Endothelial cell of umbilical vein (primary cell): Measurements from ENCODE around the gene ASCL5. TPM values are rescaled to one million over a fixed set of nuclear protein-coding genes. Genes with fewer than 3 reads are reported as not detected.

ENCODE experiments used
- BruUV-seq: library from RNA; stranded (reverse); fragments of 400-500 nt; replicated peaks from 2 replicates; lab custom pipeline; 2021; lab: Mats Ljungman, UMichigan
- CTCF ChIA-PET: fragments of 300-600, 350-600 bp; sonication (Branson Sonifier 250); formaldehyde crosslinking; loops from one replicate; lab custom pipeline; 2021; ENCODE audit warnings: antibody characterized with exemption, inconsistent platforms; lab: Charles Lee
- POLR2A ChIA-PET: fragments of 300-600, 350-600 bp; sonication (Branson Sonifier 250); formaldehyde crosslinking; loops from one replicate; lab custom pipeline; 2021; ENCODE audit warnings: antibody characterized with exemption, inconsistent platforms; lab: Charles Lee
- DNase-seq: peaks from one replicate; pipeline ENCODE4 v3.0.0-alpha.2; 2011; ENCODE audit warnings: low read depth, low spot score
- FAIRE-seq: peaks from 2 replicates; lab custom pipeline; 2011; peaks lifted over from hg19 to GRCh38; lab: Jason Lieb, UNC
- H2AFZ ChIP-seq: 2 replicates; pipeline ENCODE4 v1.6.0; 2012; ENCODE audit warnings: low read depth, low read length, control low read depth, inconsistent platforms
- H3K27ac ChIP-seq: 2 replicates; pipeline ENCODE4 v1.5.1; 2011; ENCODE audit warnings: low read depth, mild to moderate bottlenecking, control low read depth, low read length, moderate library complexity; ENCODE audit not compliant: insufficient read depth
- H3K27me3 ChIP-seq, 2 experiments: 2 replicates each; pipeline versions ENCODE4 v1.6.0 to v1.6.1; 2011; ENCODE audit warnings: low read length in 2 of 2, mixed read lengths in 1 of 2; ENCODE audit not compliant: control insufficient read depth in 2 of 2, insufficient read depth in 2 of 2
- H3K36me3 ChIP-seq, 2 experiments: 2 replicates in 1 of 2; 3 replicates in 1 of 2; pipeline ENCODE4 v1.5.1; 2011; ENCODE audit warnings: low read length in 2 of 2, mild to moderate bottlenecking in 1 of 2, moderate library complexity in 1 of 2; ENCODE audit not compliant: control insufficient read depth in 2 of 2, insufficient read depth in 2 of 2; ENCODE audit errors: extremely low read depth in 1 of 2
- H3K4me1 ChIP-seq: 3 replicates; pipeline ENCODE4 v1.5.1; 2011; ENCODE audit warnings: mild to moderate bottlenecking, low read length; ENCODE audit not compliant: control insufficient read depth, insufficient read depth; ENCODE audit errors: extremely low read depth
- H3K4me2 ChIP-seq: 2 replicates; pipeline ENCODE4 v1.6.1; 2011; ENCODE audit warnings: low read length, control low read depth, mixed read lengths; ENCODE audit not compliant: insufficient read depth
- H3K4me3 ChIP-seq, 3 experiments: fragments of 200-600 bp in 1 of 3; sonication (generic), shearing (Covaris generic) in 1 of 3; replicated peaks in 1 of 3; 2 replicates each; pipeline ENCODE4 v1.5.1; 2011 to 2016; ENCODE audit warnings: control low read depth in 3 of 3, low read length in 3 of 3, mild to moderate bottlenecking in 2 of 3, inconsistent platforms in 1 of 3, low read depth in 1 of 3, moderate library complexity in 1 of 3; ENCODE audit not compliant: insufficient read depth in 1 of 3
- H3K79me2 ChIP-seq: 2 replicates; pipeline ENCODE4 v1.6.0; 2012; ENCODE audit warnings: low read length, inconsistent platforms; ENCODE audit not compliant: control insufficient read depth, insufficient read depth
- H3K9ac ChIP-seq: replicated peaks from 2 replicates; pipeline ENCODE3; 2011; ENCODE audit warnings: low read length, control low read depth; ENCODE audit not compliant: insufficient read depth; ENCODE audit errors: extremely low read depth
- H3K9me1 ChIP-seq: replicated peaks from 3 replicates; pipeline ENCODE4 v1.6.0; 2011; ENCODE audit warnings: mild to moderate bottlenecking, low read length; ENCODE audit not compliant: control insufficient read depth, insufficient read depth; ENCODE audit errors: extremely low read depth
- H3K9me3 ChIP-seq: replicated peaks from 2 replicates; pipeline ENCODE4 v1.5.1; 2012; ENCODE audit warnings: low read length, inconsistent platforms; ENCODE audit not compliant: control insufficient read depth, insufficient read depth
- H4K20me1 ChIP-seq: replicated peaks from 2 replicates; pipeline ENCODE3; 2011; ENCODE audit warnings: mild to moderate bottlenecking, low read length; ENCODE audit not compliant: control insufficient read depth, insufficient read depth; ENCODE audit errors: extremely low read depth
- CTCF ChIP-seq, 2 donors: IDR thresholded peaks; 1 replicate in 1 of 2; 2 replicates in 1 of 2; pipeline ENCODE4 v1.5.1; 2011; ENCODE audit warnings: low read length in 2 of 2, mild to moderate bottlenecking in 2 of 2, moderate library complexity in 2 of 2, control low read depth in 1 of 2, inconsistent platforms in 1 of 2, low read depth in 1 of 2; ENCODE audit not compliant: insufficient read depth in 1 of 2; ENCODE audit errors: extremely low read depth in 1 of 2
- EZH2 ChIP-seq: IDR thresholded peaks from 2 replicates; pipeline ENCODE4 v1.6.1; 2012; ENCODE audit warnings: borderline replicate concordance, low read depth, mild to moderate bottlenecking, moderate library complexity, low read length, inconsistent platforms; ENCODE audit not compliant: severe bottlenecking
- FOS ChIP-seq: IDR thresholded peaks from 2 replicates; pipeline ENCODE4 v1.6.1; 2011; ENCODE audit warnings: mild to moderate bottlenecking, low read length, moderate library complexity, borderline replicate concordance; ENCODE audit not compliant: insufficient read depth
- GATA2 ChIP-seq: IDR thresholded peaks from 2 replicates; pipeline ENCODE4 v1.7.0; 2011; ENCODE audit warnings: low read depth, mild to moderate bottlenecking, moderate library complexity, mixed read lengths, low read length; ENCODE audit not compliant: insufficient read length, insufficient read depth
- JUN ChIP-seq: IDR thresholded peaks from 2 replicates; pipeline ENCODE4 v1.6.1; 2011; ENCODE audit warnings: borderline replicate concordance, low read depth; ENCODE audit not compliant: insufficient read length, insufficient read depth
- MYC ChIP-seq: IDR thresholded peaks from one replicate; pipeline ENCODE4 v1.6.1; 2011; ENCODE audit warnings: mild to moderate bottlenecking, low read depth, low read length
- POLR2A ChIP-seq: IDR thresholded peaks from 2 replicates; pipeline ENCODE4 v1.6.1; 2012; ENCODE audit warnings: low read depth, mild to moderate bottlenecking, control low read depth, low read length
- POLR2AphosphoS5 ChIP-seq: IDR thresholded peaks from 2 replicates; pipeline ENCODE4 v1.6.1; 2012; ENCODE audit warnings: low read depth, mild to moderate bottlenecking, control low read depth, low read length, moderate library complexity; ENCODE audit not compliant: insufficient read depth
- dilution Hi-C: fragments of 300-500 bp; cut with MboI; formaldehyde crosslinking; loops from one replicate; pipeline ENCODE4 v1.15.0; 2019; ENCODE audit warnings: low sequenced_read_pairs; ENCODE audit not compliant: extremely low pct_ligation_motif_present
- intact Hi-C: fragments of 100-400 bp; cut with micrococcal nuclease; formaldehyde crosslinking; loops from one replicate; pipeline ENCODE4 v1.10.0; 2022
- polyA plus RNA-seq, 4 experiments: library from polyadenylated mRNA; depleted of rRNA in 3 of 4; stranded (reverse) in 3 of 4; unstranded in 1 of 4; fragments of >200 nt; gene quantifications; 2 replicates each; pipeline versions ENCODE4 v1.2.1 to v1.2.3, GENCODE V29; 2011 to 2012; ENCODE audit warnings: missing spikeins in 1 of 4
- total RNA-seq: library from RNA; stranded (reverse); gene quantifications from 2 replicates; pipeline ENCODE4 v1.2.3, GENCODE V29; 2021
- TF ChIP-seq, protein P1 (sequence below): IDR thresholded peaks from 2 replicates; pipeline ENCODE4 v1.6.1; 2011; ENCODE audit not compliant: insufficient read depth, insufficient read length

ASCL5 gene
- total and polyA plus RNA-seq, 2 donors (not counting 3 experiments of a cell fraction or from before 2014, with no cell fraction given): not detected

- Histone ChIP-seq H3K79me2 (no peaks in the 10 kb centered on the region), H3K4me2 (no peak overlapping the region), H3K9me1 (no peaks in the 10 kb centered on the region), H2AFZ (no peak overlapping the region), H3K27me3 (no peaks in the 10 kb centered on the region), H4K20me1 (no peaks in the 10 kb centered on the region), H3K4me3 (no peak overlapping the region), H3K9ac (no peak overlapping the region), H3K4me1 (no peaks in the 10 kb centered on the region), H3K36me3 (peaks cover 6 to 48% of the 10 kb centered on the region in 2 experiments), H3K27ac (no peak overlapping the region), H3K9me3 (no peaks in the 10 kb centered on the region)
- BruUV-seq: no TSS peak
- dilution Hi-C loops (no loop called here), intact Hi-C loops (no loop called here)
- CTCF ChIA-PET: interaction anchor here (1.5 kb wide), 1 partner anchor 9 kb away, joined by 4 read pairs; the partner anchor contains the start of gene TMEM9
- POLR2A ChIA-PET: no interaction called here
- DNase-seq (no peak), FAIRE-seq (no peak)
- no peak for TF ChIP-seq GATA2
- TF ChIP-seq FOS: no peak
- no peak for TF ChIP-seq CTCF (IDR thresholded peaks at IDR 0.05; ENCODE audit: extremely low read depth in 1 of 2, insufficient read depth in 1 of 2, low read depth in 1 of 2, low read length in 2 of 2)
- TF ChIP-seq, protein P1, sequence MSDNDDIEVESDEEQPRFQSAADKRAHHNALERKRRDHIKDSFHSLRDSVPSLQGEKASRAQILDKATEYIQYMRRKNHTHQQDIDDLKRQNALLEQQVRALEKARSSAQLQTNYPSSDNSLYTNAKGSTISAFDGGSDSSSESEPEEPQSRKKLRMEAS: no peak
- TF ChIP-seq MYC: no peak
- TF ChIP-seq EZH2: no peak
- TF ChIP-seq POLR2AphosphoS5: no peak
- no peak for TF ChIP-seq POLR2A
- no peak for TF ChIP-seq JUN
Observed at GRCh38 chr1:201145132-201145531, 18.1 kb upstream of the ASCL5 start.
